ENCODE data around the gene TPO.

The TPO gene

DNA sequence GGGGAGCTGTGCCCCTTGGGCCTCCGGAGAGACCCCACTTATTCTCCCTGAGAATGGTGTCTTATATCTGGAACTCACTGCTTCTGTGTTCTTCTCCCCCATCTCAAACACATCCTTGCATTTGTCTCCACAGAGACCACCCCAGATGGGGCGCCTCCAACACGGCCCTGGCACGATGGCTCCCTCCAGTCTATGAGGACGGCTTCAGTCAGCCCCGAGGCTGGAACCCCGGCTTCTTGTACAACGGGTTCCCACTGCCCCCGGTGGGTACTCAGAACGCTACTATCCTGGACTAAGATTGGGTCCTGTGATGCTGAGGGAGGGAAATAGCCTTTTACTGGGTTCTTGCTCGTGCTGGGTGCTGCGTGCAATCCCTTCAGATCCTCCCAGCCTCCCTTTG lies 40.3 kb downstream of the TPO start:
- no peak for DNase-seq

DNA sequence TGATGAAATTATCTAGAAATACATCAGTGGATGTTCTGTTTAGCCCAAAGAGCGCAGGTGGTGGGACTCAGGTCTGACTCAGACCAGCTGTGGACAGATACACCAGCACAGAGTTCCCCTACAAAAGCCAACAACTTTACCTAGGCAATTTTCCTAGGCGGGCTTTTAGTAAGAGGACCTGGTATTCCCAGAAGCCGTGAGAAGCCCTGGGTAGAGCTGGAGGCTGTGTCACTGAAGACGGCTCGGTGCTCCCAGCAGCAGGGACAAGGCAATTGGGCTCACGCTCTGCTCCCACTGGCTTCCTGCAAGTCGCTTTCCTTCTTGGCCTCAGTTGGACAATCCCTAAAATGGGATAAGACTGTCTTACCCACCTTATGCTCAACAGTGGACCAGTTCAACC lies 41.1 kb downstream of the TPO start:
- no peak for DNase-seq

GRCh38 chr2:1455466-1455865 lies 42.2 kb downstream of the TPO start:
- DNase-seq = no peak

- DNase-seq = no peak
Observed at GRCh38 chr2:1458432-1458831, 45.2 kb downstream of the TPO start.

DNA sequence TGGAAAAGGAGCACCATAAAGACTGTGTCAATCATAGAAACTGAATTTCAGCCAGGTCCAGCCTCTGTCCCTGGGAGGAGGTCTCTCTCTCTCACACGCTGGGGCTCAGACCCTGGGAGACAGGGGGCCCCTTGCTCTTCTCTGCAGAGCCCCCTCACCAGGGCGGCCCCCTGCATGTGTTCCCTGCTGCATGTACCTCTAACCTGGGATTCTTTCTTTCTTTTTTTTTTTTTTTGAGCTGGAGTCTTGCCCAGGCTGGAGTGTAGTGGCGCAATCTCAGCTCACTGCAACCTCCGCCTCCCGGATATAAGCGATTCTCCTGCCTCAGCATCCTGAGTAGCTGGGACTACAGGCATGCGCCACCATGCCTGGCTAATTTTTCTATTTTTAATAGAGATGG lies 46.5 kb downstream of the TPO start:
- DNase-seq = no peak

GRCh38 chr2:1460851-1461418 lies 47.7 kb downstream of the TPO start:
- DNase-seq = no peak

DNA sequence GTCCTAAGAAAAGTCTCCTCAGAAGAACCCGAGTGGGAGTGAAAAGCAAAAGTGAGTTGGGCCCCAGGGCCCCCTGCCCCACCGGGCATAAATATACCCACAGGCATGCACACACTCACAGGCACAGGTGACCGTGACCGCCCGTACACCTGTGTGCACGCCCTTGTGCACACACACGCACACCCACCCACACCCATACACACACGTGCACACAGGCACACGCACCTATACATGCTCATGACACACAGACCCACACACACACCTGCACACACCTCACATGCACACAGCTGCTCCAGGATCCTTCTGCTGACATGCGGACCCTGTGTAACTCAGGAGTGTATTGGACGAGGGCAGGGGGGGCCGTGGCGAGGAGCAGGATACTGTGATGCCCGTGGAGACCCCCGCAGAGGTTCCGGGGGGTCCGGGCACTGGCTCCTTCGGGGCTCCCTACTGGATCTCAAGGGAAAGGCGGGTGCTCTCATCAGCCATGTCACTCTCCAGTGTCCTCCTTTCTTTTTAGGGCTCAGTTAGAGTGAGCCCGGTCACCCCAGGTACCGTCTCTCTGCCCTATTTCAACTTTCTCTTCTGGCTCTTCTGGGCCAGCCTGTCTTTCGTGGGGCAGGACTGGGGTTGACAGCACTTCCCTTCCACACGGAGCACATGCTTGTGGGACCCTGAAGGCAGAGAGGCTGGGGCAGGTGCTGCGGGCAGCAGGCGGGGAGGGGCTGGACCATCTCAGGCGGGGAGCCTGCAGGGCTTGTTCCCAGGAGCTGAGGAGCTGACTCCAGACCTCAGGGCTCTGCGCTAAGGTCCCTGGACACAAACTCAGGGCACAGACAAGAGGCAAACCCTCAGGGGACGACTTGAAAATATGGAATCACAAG lies 48.5 kb downstream of the TPO start:
- DNase-seq = no peak

DNA sequence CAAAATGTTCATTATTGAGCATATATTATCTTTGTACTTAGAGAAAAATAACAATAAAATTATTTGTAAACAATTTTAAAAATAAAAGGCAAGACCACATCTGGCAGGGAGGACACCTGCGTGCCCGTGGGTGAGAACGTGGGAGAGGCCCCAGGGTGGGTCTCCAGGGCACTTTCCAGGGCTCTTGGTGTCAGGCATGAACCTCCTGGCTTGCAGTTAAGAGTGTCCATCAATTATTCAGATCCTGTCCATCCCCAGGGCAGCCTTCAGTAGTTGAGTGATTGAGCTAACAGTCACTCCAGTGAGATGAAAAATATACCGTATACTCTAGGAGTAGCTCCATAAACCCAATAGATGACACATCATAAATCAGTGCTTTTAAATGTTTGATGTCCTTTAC lies 49.7 kb downstream of the TPO start:
- DNase-seq = no peak

DNA sequence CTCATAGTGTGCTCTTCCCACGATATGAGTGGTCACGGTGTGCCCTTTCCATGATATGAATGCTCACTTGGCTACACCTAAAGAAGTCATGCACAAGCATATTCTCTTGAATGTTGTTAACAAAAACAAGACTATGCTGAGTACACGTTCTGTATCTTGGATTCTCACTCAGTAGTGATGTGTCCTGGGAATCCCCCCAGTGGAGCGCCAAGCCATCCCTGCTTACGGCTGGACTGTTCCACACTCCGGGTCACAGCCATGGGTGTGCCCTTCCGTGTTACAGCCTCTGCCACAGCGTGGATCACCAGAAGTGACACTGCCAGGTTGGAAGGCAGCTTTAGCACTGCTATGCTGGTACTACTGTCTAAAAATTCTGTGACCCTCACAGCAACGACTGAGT lies 59.1 kb downstream of the TPO start:
- no peak for DNase-seq

- DNase-seq = no peak
Observed at GRCh38 chr2:1476617-1477195, 63.4 kb downstream of the TPO start.

DNA sequence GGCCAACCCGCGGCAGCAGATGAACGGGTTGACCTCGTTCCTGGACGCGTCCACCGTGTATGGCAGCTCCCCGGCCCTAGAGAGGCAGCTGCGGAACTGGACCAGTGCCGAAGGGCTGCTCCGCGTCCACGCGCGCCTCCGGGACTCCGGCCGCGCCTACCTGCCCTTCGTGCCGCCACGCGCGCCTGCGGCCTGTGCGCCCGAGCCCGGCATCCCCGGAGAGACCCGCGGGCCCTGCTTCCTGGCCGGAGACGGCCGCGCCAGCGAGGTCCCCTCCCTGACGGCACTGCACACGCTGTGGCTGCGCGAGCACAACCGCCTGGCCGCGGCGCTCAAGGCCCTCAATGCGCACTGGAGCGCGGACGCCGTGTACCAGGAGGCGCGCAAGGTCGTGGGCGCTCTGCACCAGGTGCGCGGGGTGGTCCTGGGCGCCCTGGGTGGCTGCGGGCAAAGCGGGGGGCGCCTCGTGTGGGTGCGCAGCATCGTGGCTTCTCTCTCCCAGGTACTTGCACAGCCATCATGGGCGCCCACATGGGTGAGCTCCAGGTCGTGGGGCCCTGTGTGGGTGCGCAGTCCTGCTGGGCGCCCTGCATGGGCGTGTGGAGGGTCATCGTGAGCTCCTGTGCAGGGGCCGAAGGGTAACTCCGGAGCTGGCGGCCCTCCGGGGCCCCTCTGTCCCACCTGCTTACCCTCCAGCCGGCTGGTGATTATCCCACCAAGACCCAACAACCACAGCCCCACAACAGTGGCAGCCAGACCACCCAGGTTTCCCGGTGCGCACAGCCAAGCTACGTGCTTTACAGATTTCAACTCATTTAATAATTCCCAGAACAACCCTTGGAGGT lies 64.2 kb downstream of the TPO start:
- no peak for DNase-seq

- no peak for DNase-seq
Observed at GRCh38 chr2:1478311-1479305, 65.3 kb downstream of the TPO start.

- DNase-seq = no peak
Observed at GRCh38 chr2:1479346-1479745, 66.1 kb downstream of the TPO start.

GRCh38 chr2:1480671-1481076 lies 67.4 kb downstream of the TPO start:
- no peak for DNase-seq

DNA sequence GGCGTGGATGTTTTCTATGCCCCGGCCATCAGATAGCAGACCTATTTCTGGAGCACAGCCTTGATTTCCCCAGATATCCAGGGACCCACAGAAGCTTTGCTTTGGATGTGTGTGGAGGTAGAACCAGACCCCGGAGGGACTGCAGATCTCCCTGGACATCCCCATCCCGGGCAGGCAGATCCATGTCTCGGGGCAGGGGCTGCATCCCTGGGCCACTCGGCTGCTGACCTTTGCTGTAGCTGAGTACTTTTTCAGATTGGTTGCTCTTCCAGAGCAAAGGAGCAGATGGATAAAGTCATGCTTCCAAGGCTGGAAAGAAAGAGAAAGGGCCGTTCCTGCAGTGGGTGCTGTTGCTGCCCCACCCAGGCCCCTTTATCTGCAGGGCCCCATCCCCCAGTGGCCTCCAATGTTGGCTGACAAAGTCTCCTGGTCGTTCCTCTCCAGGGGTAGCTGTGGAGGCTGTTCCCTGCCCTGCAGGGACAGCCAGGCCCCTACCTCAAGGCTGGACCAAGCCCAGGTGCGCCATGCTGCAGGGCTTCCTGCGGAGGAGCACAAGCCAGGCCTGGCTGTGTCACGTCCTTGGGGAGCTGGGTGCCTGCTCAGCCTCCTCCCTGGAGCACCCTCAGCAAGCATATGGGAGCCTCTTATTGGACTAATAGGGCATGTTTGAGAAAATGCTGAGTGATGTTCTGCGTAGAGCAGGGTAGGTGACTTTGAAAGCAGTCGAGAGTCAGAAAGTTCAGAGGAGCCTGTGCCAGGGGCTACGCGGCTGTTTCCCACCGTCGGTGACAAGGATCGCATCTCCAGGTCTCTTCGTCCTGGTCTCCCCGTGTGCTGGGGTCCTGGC lies 68.4 kb downstream of the TPO start:
- no peak for DNase-seq

DNA sequence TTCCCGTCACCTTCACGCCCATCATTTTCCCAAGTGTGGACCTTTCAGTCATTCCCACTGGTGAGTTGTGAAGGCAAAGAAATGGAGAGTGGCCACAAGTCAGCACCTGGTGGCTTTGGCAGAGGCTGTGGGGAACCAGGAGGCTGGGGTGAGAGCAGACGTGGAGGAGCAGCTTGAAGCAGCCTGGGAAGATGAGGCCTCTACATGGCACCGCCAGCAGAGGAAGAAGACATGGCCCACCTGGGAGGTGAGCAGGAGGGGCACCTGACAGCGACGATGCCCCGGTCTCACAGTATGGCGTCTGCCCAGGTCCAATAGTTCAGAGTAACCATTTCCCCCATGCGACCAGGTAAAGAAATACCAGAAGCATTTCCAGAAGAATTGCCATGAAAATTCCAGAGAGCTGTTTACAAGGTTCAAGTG lies 69.0 kb downstream of the TPO start:
- DNase-seq = no peak

- DNase-seq = no peak
Observed at GRCh38 chr2:1482981-1483380, 69.7 kb downstream of the TPO start.

GRCh38 chr2:1483551-1483950 lies 70.3 kb downstream of the TPO start:
- no peak for DNase-seq

DNA sequence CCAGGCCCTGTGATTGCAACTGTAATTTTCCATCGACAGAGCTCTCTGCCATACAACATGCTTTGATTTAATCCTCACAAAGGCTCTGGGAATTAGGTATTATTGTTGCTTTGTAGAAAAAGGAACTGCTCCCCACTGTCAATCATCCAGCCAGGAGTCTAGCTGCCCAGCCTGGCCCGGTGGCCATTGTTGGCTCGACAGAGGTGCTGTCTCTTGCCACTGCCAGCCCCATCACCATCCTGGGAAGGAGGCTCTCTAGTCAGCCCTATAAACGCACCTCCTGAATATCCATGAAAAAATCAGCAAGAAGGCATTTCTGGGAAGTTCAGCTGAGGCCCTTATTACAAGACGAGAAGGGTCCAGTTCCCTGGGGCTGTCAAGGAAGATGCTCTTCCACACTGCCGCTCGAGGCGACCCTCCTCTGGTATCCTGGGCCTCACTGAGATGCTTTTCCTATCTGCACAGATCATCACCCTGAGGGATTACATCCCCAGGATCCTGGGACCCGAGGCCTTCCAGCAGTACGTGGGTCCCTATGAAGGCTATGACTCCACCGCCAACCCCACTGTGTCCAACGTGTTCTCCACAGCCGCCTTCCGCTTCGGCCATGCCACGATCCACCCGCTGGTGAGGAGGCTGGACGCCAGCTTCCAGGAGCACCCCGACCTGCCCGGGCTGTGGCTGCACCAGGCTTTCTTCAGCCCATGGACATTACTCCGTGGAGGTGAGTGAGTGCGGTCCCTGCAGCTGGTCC lies 71.0 kb downstream of the TPO start:
- no peak for DNase-seq

- no peak for DNase-seq
Observed at GRCh38 chr2:1486670-1487069, 73.4 kb downstream of the TPO start.
